HFFc6 (cell line): ENCODE data around the gene ARHGAP23. TPM values are rescaled to one million over a fixed set of nuclear protein-coding genes. Genes with fewer than 3 reads are reported as not detected.
"Not testable (repeated sequence)": the region's sequence is repeated elsewhere in the genome, so short reads cannot be mapped to it uniquely, and the experiment has no call there.

Source experiments
- DNase-seq: peaks from one replicate; pipeline ENCODE4 v3.0.0-alpha.2; 2018
- H3K27ac Mint-ChIP-seq: 2 replicates; pipeline ENCODE4 v1.8.0; 2020; ENCODE audit warnings: mild to moderate bottlenecking, mixed read lengths
- H3K27me3 Mint-ChIP-seq: 2 replicates; pipeline ENCODE4 v1.8.0; 2021; ENCODE audit warnings: mild to moderate bottlenecking, moderate library complexity, mixed read lengths; ENCODE audit not compliant: insufficient read depth
- H3K36me3 Mint-ChIP-seq: 2 replicates; pipeline ENCODE4 v1.8.0; 2021; ENCODE audit warnings: low read depth, mixed read lengths
- H3K4me1 Mint-ChIP-seq: 2 replicates; pipeline ENCODE4 v1.8.0; 2020; ENCODE audit warnings: low read depth, mixed read lengths
- H3K4me3 Mint-ChIP-seq: 2 replicates; pipeline ENCODE4 v1.8.0; 2020; ENCODE audit warnings: mild to moderate bottlenecking, moderate library complexity, mixed read lengths
- H3K9me3 Mint-ChIP-seq: 2 replicates; pipeline ENCODE4 v1.8.0; 2020; ENCODE audit warnings: mild to moderate bottlenecking, mixed read lengths
- total RNA-seq, 6 experiments: library from RNA; stranded (reverse); fragmentation: NEBNext Ultra II Directional; extraction: Animal tissue kit (Norgen Biotek cat#: 25700); gene quantifications; 2 replicates in 1 of 6; 3 replicates in 5 of 6; pipeline ENCODE4 v1.2.3, GENCODE V29; 2021
- TF ChIP-seq, protein P1 (sequence below): fragments of 200-600 bp; sonication (generic); IDR thresholded peaks from 2 replicates; pipeline ENCODE4 v1.5.0; 2021; ENCODE audit warnings: antibody characterized with exemption, mild to moderate bottlenecking

Gene ARHGAP23
- total RNA-seq, 6 experiments from 2014 or later: 206 to 231 (median 224) TPM

DNA sequence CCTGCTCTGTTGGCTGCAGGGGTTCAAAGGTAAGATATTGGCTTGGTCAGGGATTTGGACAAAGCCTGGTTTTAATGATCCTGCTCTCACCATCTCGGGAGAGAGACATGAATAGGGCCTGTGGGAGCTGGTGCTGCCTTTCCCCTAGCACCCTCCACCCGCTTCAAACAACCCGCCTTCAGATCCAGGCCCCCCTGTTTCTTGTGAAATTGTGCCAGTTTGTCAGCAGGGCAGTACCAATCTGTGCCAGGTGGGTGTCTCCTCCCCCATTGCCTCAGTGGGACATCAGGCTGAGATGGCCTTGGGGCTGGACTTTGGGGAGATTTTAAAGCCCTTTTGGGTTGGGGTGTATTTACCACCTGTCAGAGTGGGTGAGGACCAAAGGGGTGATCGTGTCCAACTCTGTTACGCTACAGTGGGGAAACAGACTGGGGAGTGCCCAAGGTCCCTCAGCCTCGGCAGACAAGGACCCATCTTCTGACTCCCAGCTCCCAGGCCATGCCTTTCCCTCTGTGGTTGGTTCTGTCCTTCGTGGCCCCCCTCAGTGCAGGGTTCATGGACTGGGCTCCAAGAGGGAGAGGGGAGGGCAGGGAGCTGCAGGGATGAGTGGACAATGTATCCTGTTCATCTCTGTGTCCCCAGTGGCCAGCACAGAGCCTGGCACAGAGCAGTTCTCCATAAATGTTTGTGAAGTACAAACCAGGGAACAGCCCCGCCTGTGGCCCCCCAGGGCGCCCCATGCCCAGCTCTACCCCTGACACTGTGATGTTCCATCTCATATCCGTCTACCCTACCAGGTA, 3.3 kb downstream of the ARHGAP23 start:
- TF ChIP-seq, protein P1, sequence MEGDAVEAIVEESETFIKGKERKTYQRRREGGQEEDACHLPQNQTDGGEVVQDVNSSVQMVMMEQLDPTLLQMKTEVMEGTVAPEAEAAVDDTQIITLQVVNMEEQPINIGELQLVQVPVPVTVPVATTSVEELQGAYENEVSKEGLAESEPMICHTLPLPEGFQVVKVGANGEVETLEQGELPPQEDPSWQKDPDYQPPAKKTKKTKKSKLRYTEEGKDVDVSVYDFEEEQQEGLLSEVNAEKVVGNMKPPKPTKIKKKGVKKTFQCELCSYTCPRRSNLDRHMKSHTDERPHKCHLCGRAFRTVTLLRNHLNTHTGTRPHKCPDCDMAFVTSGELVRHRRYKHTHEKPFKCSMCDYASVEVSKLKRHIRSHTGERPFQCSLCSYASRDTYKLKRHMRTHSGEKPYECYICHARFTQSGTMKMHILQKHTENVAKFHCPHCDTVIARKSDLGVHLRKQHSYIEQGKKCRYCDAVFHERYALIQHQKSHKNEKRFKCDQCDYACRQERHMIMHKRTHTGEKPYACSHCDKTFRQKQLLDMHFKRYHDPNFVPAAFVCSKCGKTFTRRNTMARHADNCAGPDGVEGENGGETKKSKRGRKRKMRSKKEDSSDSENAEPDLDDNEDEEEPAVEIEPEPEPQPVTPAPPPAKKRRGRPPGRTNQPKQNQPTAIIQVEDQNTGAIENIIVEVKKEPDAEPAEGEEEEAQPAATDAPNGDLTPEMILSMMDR: 0 out of 2 replicates have a peak, but pooled peaks have one; percentile 10
- Mint-ChIP-seq H3K4me3 (peak overlapping the region; percentile 28; the same call in 1 of the 2 replicates), H3K4me1 (peaks cover 45% of the 10 kb centered on the region), H3K36me3 (peaks cover 10% of the 10 kb centered on the region; the same call in 1 of the 2 replicates), H3K27me3 (peaks cover 1% of the 10 kb centered on the region), H3K27ac (0 out of 2 replicates have a peak overlapping the region, but pooled peaks have one; percentile 1), H3K9me3 (no peaks in the 10 kb centered on the region)
- DNase-seq: no peak

DNA sequence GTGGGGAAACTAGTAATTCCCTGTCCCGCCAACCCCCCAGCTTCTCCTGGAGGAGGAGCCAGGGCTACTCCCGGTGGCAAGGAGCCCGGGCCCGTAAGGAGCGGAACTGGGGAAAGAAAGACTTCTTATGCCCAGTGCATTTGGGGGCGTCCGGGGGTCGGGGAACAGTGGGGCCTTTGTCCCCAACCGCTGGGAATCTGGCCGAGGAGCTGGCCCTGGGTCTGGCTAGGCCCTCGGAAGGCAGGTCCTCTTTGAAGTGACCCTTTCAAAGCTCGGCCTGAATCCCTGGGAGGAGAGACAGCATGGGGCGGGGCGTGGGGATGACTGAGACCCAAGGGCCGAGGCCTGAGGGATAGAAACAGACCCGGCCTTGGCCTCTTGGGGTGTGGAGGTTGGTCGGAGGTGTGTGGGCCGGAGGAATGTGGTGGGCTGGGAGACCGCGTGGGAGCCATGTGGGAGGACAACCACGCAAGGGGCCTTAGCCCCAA, 6.0 kb downstream of the ARHGAP23 start:
- Mint-ChIP-seq H3K27ac (no peak overlapping the region; the same call in 1 of the 2 replicates), H3K4me1 (peaks cover 30% of the 10 kb centered on the region), H3K9me3 (no peaks in the 10 kb centered on the region), H3K36me3 (peaks cover 10% of the 10 kb centered on the region; the same call in 1 of the 2 replicates), H3K27me3 (peaks cover 1% of the 10 kb centered on the region), H3K4me3 (no peak overlapping the region)
- no peak for DNase-seq
- TF ChIP-seq, protein P1: no peak

DNA sequence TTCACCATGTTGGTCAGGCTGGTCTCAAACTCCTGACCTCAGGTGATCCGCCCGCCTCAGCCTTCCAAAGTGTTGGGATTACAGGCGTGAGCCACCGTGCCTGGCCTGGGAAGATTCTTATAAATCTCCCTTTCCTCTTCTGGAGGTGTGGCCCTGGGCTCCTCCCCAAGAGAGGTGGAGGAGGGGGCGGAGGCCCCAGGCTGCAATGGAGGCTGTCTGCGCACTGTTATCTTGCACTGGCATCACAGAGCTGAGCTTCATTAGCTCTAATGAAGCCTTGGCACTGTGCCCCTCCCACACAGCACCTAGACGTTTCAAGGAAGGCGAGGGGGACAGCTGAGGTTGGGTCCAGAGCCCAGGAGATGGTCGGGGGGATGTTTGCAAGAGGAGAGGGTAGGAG, 7.5 kb downstream of the ARHGAP23 start:
- Mint-ChIP-seq H3K36me3 (peaks cover 10% of the 10 kb centered on the region; the same call in 1 of the 2 replicates), H3K9me3 (no peaks in the 10 kb centered on the region), H3K4me3 (no peak overlapping the region), H3K27ac (no peak overlapping the region), H3K4me1 (peaks cover 17% of the 10 kb centered on the region), H3K27me3 (peaks cover 1% of the 10 kb centered on the region; the same call in 1 of the 2 replicates)
- TF ChIP-seq, protein P1: no peak
- DNase-seq: no peak

DNA sequence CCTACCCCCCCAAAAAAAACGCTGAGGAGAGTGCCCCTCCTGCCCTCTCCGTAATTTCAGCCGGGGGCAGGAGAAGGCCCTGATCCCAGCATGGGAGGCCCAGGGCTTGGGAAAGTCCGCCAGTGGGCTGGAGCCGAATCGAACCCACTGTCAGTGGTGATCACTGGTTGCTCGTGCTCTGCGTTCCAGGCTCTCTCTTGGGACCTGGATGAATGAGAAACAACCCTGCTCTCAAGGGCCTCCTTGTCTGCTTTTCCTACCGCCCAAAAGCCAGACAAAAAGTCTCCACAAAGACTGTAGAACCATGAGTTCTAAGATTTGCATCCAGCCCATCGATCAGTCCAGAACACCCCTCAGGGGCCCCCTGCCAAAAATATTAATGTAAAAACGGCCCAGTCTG, 8.1 kb downstream of the ARHGAP23 start:
- Mint-ChIP-seq H3K9me3 (no peaks in the 10 kb centered on the region), H3K4me1 (peaks cover 11% of the 10 kb centered on the region; the same call in 1 of the 2 replicates), H3K36me3 (peaks cover 10% of the 10 kb centered on the region; the same call in 1 of the 2 replicates), H3K4me3 (no peak overlapping the region), H3K27ac (no peak overlapping the region), H3K27me3 (peaks cover 1% of the 10 kb centered on the region; the same call in 1 of the 2 replicates)
- no peak for DNase-seq
- TF ChIP-seq, protein P1: no peak

DNA sequence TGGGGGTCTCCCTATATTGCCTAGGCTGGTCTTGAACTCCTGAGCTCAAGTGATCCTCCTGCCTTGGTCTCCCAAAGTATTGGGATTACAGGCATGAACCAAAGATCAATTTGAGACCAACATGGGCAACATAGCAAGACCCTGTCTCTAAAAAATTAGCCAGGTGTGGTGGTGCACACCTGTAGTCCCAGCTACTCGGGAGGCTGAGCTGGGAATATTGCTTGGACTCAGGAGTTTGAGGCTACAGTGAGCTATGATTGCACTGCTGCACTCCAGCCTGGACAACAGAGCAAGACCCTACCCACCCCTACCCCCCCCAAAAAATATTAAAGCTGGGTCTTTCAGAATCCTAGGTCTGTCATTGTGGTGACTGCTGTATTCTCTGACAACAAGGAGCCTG, 9.0 kb downstream of the ARHGAP23 start:
- DNase-seq, H3K27ac Mint-ChIP-seq, H3K9me3 Mint-ChIP-seq, H3K4me3 Mint-ChIP-seq, H3K36me3 Mint-ChIP-seq, H3K27me3 Mint-ChIP-seq: not testable (repeated sequence)
- peaks cover 15% of the 10 kb centered on the region for H3K4me1 Mint-ChIP-seq

DNA sequence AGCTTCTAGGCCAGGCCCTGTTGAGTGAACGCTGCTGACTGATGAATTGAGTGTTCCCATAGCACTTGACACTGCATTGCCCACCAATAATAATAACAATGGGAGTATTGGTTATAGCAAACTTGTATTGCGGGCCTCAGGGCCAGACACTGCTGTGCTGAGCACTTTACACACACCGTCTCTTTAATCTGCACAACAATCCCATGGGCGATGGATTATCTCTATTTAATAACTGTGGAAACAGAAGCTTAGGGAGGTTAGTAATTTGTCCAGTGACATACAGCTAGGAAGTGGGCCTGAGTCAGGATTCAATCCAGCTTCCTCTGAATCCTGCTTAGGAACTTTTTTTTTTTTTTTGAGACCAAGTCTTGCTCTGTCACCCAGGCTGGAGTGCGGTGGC, 11.2 kb downstream of the ARHGAP23 start:
- Mint-ChIP-seq H3K9me3 (no peaks in the 10 kb centered on the region), H3K27ac (no peak overlapping the region), H3K36me3 (peaks cover 4% of the 10 kb centered on the region; the same call in 1 of the 2 replicates), H3K4me1 (peaks cover 31% of the 10 kb centered on the region), H3K4me3 (no peak overlapping the region), H3K27me3 (no peaks in the 10 kb centered on the region; the same call in 1 of the 2 replicates)
- TF ChIP-seq, protein P1: no peak
- DNase-seq: no peak
